Osteoblast (primary cell): Measurements from ENCODE around the gene TMEM140. TPM values are rescaled to one million over a fixed set of nuclear protein-coding genes. Genes with fewer than 3 reads are reported as not detected.

Experiments
- DNase-seq: peaks from one replicate; pipeline ENCODE4 v3.0.0; 2011; ENCODE audit warnings: low spot score, mixed read lengths; ENCODE audit not compliant: insufficient read length; ENCODE audit errors: missing footprints
- H2AFZ ChIP-seq: 2 replicates; pipeline ENCODE4 v1.6.0; 2011; ENCODE audit warnings: mild to moderate bottlenecking, low read length
- H3K27ac ChIP-seq: 2 replicates; pipeline ENCODE4 v1.5.1; 2011; ENCODE audit warnings: mild to moderate bottlenecking, low read depth, low read length, moderate library complexity
- H3K27me3 ChIP-seq: 2 replicates; pipeline ENCODE4 v1.6.0; 2012; ENCODE audit warnings: mild to moderate bottlenecking, control low read depth, inconsistent platforms, low read length, moderate library complexity; ENCODE audit not compliant: insufficient read depth
- H3K36me3 ChIP-seq: 2 replicates; pipeline ENCODE4 v1.5.1; 2011; ENCODE audit warnings: mild to moderate bottlenecking, low read length, control low read depth, moderate library complexity; ENCODE audit not compliant: insufficient read depth
- H3K4me1 ChIP-seq: 2 replicates; pipeline ENCODE4 v1.5.1; 2011; ENCODE audit warnings: mild to moderate bottlenecking, low read length, control low read depth, moderate library complexity; ENCODE audit not compliant: insufficient read depth
- H3K4me2 ChIP-seq: 2 replicates; pipeline ENCODE4 v1.6.0; 2011; ENCODE audit warnings: mild to moderate bottlenecking, low read length; ENCODE audit not compliant: insufficient read depth
- H3K4me3 ChIP-seq: fragments of 200-600 bp; sonication (generic); 3 replicates; pipeline ENCODE4 v1.5.1; 2012; ENCODE audit warnings: mild to moderate bottlenecking, low read length, inconsistent platforms; ENCODE audit not compliant: insufficient read depth
- H3K79me2 ChIP-seq: 2 replicates; pipeline ENCODE4 v1.6.0; 2012; ENCODE audit warnings: mild to moderate bottlenecking, low read length, control low read depth, inconsistent platforms; ENCODE audit not compliant: insufficient read depth
- H3K9me3 ChIP-seq: 2 replicates; pipeline ENCODE4 v1.5.1; 2011; ENCODE audit warnings: low read depth, low read length, control low read depth
- H4K20me1 ChIP-seq: 2 replicates; pipeline ENCODE4 v1.6.0; 2012; ENCODE audit warnings: mild to moderate bottlenecking, low read length, control low read depth; ENCODE audit not compliant: insufficient read depth
- total RNA-seq: library from RNA; depleted of rRNA; stranded (reverse); fragments of >200 nt; gene quantifications from 2 replicates; pipeline ENCODE4 v1.2.3, GENCODE V29; 2012
- TF ChIP-seq, protein P1 (sequence below): IDR thresholded peaks from 2 replicates; pipeline ENCODE4 v1.5.1; 2011; ENCODE audit warnings: mild to moderate bottlenecking, low read depth, low read length, moderate library complexity; ENCODE audit errors: extremely low read depth

Gene TMEM140
- total RNA-seq, 1 donor: 14.1 TPM

DNA sequence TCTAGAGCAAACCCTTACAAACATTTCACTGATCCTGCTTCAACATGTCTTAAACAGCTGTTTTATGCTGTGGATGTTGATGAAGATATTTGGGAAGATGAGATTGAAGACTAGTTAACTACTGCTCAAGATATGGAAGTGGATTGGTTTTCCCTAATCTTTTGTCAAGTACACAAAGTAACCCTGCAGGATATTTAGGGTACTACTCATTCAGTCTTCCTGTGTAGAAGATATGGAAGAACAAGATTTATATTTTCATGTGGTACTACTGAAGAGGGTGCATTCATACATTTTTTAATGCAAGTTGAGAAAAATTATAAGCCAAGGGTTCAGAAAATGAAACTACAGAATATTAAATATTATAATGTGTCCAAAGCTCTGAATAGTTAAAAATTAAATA, 18.3 kb upstream of the TMEM140 start:
- no peaks in the 10 kb centered on the region for H3K4me1 ChIP-seq
- no peaks in the 10 kb centered on the region for H4K20me1 ChIP-seq
- H3K4me3 ChIP-seq: no peak overlapping the region
- H3K79me2 ChIP-seq: no peaks in the 10 kb centered on the region
- no peaks in the 10 kb centered on the region for H3K36me3 ChIP-seq
- TF ChIP-seq, protein P1, sequence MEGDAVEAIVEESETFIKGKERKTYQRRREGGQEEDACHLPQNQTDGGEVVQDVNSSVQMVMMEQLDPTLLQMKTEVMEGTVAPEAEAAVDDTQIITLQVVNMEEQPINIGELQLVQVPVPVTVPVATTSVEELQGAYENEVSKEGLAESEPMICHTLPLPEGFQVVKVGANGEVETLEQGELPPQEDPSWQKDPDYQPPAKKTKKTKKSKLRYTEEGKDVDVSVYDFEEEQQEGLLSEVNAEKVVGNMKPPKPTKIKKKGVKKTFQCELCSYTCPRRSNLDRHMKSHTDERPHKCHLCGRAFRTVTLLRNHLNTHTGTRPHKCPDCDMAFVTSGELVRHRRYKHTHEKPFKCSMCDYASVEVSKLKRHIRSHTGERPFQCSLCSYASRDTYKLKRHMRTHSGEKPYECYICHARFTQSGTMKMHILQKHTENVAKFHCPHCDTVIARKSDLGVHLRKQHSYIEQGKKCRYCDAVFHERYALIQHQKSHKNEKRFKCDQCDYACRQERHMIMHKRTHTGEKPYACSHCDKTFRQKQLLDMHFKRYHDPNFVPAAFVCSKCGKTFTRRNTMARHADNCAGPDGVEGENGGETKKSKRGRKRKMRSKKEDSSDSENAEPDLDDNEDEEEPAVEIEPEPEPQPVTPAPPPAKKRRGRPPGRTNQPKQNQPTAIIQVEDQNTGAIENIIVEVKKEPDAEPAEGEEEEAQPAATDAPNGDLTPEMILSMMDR: no peak
- no peak overlapping the region for H3K4me2 ChIP-seq
- H3K9me3 ChIP-seq: no peaks in the 10 kb centered on the region
- no peak overlapping the region for H2AFZ ChIP-seq
- no peaks in the 10 kb centered on the region for H3K27me3 ChIP-seq
- H3K27ac ChIP-seq: no peak overlapping the region
- DNase-seq: peak; percentile 22

DNA sequence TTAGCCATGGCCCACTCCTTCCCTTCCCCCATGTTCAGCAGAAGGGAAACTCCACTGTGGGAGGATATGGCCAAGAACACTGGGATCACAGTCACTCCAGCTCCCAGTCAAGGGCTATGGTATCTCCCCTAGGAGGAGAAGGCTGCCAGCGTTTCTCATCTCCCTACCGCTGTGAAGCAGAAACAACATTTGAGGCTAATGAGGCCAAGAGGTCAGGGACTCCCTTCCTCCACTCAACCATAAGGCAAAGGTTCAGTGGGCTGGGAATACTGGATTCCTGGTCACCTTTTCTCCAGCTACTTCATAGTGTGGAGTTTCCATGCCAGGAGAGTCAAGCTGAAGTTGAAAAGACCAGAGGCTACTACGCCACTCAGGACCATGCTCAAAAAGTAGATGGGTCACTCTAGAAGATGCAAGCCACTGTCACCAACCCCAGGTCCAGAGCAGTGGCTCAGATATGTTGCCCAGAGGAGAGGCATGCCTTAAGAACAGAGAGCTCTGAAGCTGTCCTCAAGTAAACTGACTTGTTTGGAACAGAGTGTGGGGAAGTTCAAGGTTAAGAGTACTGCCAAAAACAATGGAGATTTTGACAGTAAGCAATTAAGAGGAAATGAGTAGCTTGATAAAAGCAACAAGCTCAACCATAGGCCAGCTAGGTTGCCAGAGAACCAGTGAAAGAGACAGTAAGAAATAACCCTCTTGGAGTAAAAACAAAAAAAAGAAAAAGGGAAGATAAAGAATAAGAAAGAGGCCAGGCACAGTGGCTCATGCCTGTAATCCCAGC, 3.8 kb upstream of the TMEM140 start:
- Histone ChIP-seq H3K4me3 (no peak overlapping the region), H3K4me1 (peaks cover 20% of the 10 kb centered on the region), H3K27me3 (no peaks in the 10 kb centered on the region), H4K20me1 (no peaks in the 10 kb centered on the region), H3K27ac (no peak overlapping the region), H3K36me3 (no peaks in the 10 kb centered on the region), H3K79me2 (no peaks in the 10 kb centered on the region), H2AFZ (no peak overlapping the region), H3K4me2 (no peak overlapping the region), H3K9me3 (no peaks in the 10 kb centered on the region)
- no peak for DNase-seq
- TF ChIP-seq, protein P1: no peak

DNA sequence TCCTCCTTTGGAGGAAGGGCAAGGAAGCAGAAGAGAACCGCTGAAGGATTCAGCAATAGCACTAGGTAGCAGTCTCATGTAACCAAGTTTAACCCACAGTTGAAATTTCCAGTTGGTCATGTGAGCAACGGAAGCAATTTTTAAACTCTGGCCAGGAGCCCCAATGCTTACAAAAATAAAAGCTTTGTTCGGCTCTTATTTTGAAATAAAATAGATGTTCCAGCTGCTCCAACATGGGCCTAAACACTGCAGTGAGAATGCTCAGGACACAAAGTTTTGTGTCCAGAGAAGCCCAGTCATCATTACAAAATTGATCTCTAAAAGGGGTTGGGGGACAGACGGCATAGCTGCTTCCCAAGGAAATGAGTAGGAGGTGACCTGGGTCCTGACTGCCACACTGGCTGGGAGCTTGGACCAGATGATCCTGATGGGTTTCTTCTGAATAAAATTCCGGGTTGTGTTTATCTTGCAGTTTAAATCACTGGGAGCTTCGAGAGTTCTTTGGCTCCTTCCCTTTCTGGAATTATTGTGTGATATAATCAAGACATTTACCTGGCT, 452 bp upstream of the TMEM140 start:
- Histone ChIP-seq H3K4me1 (peaks cover 20% of the 10 kb centered on the region), H2AFZ (peak overlapping the region; percentile 95), H3K4me2 (peak overlapping the region; percentile 94), H3K79me2 (no peaks in the 10 kb centered on the region), H3K27ac (peak overlapping the region; percentile 80), H3K36me3 (no peaks in the 10 kb centered on the region), H4K20me1 (no peaks in the 10 kb centered on the region), H3K27me3 (no peaks in the 10 kb centered on the region), H3K4me3 (peak overlapping the region; percentile 77), H3K9me3 (no peaks in the 10 kb centered on the region)
- no peak for DNase-seq
- TF ChIP-seq, protein P1: no peak

DNA sequence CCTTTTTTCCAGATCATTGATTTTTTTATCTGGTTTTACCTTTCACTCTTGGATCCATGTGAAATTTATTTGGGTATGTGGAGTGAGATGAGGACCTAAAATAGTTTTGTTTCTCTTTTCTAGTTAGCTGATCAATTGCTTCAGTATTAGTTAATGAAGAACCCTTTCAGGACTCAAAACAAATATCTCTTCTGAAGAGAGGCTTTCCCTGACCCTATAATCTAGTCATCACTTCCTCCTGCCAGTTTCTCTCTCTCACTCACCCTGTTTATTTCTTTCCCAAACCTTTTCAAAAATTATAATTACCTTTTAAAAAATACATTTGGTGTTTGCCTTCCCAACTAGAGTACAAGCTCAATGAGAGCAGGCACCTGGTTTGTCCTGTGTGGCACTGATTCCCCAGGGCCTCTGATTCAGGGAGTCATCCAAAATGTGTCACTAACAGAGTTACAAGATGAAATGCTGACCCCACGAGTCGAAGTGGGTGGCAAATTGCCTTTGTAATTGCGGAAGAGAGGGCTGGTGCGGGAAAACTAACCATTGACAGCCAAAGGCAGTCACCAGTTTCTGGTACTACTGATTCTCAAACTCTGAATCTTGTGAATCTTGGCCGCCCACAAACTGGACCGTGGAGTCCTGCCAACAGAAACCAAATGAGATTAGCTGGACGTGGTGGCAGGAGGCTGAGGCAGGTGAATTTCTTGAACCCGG, 2.4 kb downstream of the TMEM140 start:
- no peak overlapping the region for H3K4me2 ChIP-seq
- no peaks in the 10 kb centered on the region for H3K9me3 ChIP-seq
- TF ChIP-seq, protein P1: no peak
- H3K36me3 ChIP-seq: no peaks in the 10 kb centered on the region
- H3K27ac ChIP-seq: no peak overlapping the region
- no peaks in the 10 kb centered on the region for H4K20me1 ChIP-seq
- peaks cover 20% of the 10 kb centered on the region for H3K4me1 ChIP-seq
- H2AFZ ChIP-seq: no peak overlapping the region
- H3K79me2 ChIP-seq: no peaks in the 10 kb centered on the region
- H3K27me3 ChIP-seq: no peaks in the 10 kb centered on the region
- DNase-seq: no peak
- no peak overlapping the region for H3K4me3 ChIP-seq
